CD4-positive, alpha-beta T cell treated with Interleukin-10 for 1 hour (primary cell): Measurements from ENCODE around the gene GPT2.

Experiments
- DNase-seq: peaks from one replicate; pipeline ENCODE4 v3.0.0-alpha.2; 2020

Gene GPT2, protein sequence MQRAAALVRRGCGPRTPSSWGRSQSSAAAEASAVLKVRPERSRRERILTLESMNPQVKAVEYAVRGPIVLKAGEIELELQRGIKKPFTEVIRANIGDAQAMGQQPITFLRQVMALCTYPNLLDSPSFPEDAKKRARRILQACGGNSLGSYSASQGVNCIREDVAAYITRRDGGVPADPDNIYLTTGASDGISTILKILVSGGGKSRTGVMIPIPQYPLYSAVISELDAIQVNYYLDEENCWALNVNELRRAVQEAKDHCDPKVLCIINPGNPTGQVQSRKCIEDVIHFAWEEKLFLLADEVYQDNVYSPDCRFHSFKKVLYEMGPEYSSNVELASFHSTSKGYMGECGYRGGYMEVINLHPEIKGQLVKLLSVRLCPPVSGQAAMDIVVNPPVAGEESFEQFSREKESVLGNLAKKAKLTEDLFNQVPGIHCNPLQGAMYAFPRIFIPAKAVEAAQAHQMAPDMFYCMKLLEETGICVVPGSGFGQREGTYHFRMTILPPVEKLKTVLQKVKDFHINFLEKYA

DNA sequence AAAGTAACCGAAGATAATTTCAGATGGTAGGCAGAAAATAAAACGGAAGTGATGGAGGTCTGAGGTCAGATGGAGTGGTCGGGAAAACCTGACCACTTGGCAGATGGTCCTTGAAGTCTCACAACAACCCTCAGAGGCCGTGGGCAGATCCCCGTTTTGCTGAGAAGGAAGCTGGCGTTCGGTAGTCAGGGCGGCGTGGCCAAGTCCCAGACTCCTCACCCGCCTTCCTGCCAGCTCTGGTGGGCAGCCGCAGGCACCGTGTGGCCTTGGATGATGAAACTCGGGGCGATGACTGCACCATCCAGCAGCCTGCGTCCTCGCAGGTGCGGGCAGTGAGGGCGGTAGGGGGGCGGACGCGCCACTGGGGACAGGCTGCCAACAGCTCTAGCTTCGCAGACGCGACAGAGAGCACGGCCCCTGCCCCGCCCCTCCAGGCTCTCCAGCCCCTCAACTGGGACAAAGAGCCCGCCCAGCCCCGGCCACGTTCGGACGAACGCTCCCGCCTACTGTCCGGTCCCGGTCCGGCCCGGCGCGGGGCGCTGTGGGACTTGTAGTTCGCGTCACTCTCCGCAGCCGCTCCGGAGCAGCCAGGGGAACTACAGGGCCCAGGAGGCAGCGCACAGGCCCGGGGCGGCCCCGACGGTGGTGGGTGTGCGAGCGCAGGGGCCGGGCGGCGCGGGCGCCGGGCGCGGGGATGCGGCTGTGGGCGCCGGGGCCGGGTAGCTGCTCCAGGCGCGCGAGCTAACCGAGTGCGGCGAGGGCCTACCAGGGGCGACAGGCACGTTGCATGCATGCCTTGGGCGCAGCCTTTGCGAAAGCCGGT is at the start of gene GPT2:
TSS of gene GPT2 (plus strand) at position 673 of the 823 bp plus-strand sequence. CDS start 354 bp downstream, outside the sequence.
- peak; percentile 76 for DNase-seq

- DNase-seq = no peak
Observed at GRCh38 chr16:46836534-46837530, 47.3 kb upstream of the GPT2 start.

DNA sequence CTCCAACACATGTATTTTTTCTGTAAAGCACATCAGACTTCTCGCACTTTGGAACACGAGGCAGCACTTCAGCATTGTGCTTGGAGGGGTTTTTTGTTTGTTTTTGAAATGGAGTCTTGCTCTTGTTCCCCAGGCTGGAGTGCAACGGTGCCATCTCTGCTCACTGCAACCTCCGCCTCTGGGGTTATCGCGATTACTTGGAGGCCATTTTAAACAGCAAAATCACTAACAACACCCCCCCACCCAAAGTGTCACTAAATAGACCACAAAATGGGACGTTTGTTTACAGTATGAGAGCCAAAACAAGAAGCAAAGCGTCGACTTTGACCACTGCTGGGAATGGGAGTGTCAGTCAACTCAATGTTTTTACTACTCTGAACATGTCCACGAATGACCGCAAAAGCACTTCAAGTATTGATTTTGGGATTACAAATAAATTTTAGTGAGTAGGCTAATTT is 44.1 kb upstream of the GPT2 start:
- no peak for DNase-seq

- no peak for DNase-seq
Observed at GRCh38 chr16:46842192-46842895, 41.8 kb upstream of the GPT2 start.

- DNase-seq = no peak
Observed at GRCh38 chr16:46843898-46844642, 40.1 kb upstream of the GPT2 start.

GRCh38 chr16:46844771-46845170 is 39.4 kb upstream of the GPT2 start:
- no peak for DNase-seq

DNA sequence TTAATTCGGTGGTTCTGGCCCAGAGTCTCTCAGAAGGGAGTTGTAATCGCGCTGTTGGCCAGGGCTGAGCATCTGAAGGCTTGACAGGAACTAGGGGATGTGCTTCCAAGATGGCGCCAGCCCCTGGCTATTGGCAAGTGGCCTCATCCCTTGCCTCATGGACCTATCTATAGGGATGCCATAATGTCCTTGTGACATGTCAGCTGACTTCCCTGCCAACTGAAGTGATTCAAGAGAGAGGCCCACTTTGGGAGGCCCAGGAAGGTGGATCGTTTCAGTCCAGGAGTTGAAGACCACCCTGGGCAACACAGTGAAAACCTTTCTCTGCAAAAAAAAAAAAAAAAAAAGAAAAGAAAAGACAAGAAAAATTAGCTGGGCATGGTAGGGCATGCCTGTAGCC is 38.2 kb upstream of the GPT2 start:
- no peak for DNase-seq

DNA sequence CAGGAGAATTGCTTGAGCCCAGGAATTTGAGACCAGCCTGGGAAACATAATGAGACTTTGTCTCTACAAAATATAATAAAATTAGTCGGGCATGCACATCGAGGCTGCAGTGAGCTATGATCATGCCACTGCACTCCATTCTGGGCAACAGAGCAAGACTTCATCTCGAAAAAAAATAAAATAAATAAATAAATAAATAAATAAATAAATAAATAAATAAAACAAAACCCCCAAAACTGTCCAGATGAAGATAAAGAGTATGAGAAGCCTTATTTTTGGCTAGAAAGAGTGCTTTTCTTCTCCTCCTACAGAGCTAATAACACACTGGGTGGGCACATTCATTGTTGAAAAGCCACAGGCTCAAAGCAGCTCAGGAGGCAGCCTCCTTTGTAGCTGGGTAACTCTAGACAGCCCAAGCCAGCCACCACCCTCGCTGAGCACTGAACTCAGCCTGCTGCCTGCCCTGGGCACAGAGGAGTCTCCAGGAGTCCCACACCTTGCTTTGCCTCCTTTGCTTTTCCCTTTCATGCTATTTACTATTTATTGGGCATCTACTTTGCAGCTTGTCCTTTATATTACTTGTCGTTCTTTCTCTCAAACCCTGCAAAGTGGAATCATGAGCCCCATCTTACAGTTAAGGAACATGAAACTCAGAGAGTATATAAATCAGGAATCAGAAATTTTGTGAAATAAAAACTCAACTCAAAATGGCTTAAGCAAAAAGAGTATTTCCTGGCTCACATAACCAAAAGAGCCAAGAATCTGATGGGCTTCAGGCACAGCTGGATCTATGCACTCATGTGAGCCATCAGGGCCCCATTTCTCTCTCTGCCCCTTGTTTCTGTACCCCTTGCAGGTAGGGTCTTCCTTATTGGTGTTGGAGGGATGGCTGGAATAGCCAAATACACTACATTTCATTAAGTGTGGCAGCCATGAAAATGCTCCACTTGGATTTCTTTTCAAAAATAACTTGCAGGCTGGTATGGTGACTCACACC is 35.1 kb upstream of the GPT2 start:
- no peak for DNase-seq

DNA sequence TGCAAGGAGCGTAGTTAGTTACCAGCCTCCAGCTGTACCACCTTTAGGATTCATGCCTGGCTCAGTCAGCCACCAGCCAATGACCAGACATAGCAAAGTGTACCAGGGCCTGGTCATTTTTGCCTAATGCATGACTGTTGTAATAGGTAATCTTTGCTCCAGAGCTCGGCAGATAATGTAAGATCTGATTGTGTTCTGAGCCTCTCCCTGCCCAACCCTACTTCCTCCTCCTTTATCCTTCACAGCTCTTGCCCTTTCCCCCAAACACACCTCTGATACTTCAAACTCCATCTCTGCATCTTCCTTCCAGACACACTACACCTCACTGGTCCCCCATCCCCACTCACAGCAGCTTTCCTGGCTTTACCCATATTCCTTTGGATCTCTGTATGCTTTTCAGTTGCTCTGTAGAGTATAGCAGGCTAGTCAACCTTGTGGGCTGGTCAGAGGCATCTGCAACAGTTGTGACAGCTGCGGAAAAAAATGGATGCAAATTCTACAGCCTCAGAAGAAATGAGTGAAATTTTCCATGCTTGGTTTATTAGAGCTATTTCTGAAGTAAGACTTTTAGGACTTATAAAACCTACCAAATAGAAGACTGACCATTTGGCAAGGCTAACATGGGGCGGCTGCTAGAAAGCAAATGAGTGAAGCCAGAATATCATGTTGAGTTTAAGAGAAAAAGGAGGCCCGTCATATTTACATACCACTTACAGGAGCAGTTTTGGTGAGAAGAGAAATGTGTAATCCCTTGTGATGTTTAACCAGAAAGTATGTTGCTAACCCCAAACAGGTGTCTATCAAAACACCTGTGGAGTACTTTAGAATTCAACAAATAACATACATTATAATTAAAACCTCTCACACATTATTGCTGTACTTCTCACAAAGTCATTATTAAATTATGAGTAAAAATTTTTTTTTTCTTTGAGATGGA is 33.3 kb upstream of the GPT2 start:
- DNase-seq = no peak

DNA sequence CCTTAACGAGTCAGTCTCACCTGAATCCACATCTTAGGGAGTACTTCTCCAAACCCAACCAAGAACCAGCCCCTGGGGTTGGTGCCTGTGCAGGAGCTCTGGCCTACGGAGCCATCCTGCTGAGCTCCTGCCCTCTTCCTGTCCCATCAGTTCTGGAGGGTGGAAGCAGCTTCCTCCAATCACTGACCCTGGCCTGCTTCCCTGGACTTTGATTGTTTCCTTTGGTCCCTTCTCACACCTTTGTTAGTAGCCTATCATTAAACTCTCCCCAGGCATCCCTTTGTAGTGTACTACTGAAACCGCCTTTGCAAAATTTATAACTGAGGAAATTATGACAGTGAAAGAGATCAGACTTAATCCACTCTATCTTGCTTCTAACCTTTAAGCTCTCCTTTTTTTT is 32.0 kb upstream of the GPT2 start:
- no peak for DNase-seq

- DNase-seq = peak; percentile 63
Observed at GRCh38 chr16:46853713-46854443, 30.3 kb upstream of the GPT2 start.

DNA sequence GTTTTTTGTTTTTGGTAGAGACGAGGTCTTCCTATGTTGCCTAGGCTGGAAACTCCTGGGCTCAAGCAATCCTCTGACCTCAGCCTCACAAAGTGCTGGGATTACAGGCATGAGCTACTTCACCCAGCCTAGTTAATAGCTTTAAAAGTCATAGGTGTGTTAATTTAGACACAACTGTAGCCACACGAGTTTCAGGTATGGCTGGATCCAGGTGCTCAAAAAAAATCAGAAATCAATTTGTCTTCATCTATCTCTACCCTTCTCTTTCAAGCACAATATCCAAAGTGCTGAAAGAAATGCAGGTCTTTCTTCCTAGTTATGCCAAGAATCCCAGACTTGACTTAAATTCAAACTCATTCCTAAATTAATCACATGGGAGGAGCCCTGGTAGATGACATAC is 29.3 kb upstream of the GPT2 start:
- DNase-seq = no peak

DNA sequence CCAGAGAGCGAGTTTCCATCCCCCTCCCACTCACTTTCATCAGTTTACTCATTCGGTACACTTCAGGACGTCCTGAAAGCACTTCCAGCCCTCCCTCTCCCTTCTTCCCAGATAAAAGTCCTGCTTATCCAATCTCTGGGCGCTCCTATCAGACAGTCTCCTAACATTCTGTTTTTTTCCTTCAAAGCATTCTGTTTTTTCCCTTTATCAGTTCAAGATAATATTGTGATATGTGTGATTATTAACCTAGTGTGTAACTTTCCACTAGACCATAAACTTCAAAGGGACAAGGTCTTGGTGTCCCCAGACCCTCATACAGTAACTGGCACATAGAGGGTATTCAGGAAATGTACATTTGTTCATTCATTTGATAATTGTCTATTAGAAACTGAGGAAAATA is 28.8 kb upstream of the GPT2 start:
- DNase-seq = no peak

- DNase-seq = no peak
Observed at GRCh38 chr16:46857368-46857945, 26.7 kb upstream of the GPT2 start.

DNA sequence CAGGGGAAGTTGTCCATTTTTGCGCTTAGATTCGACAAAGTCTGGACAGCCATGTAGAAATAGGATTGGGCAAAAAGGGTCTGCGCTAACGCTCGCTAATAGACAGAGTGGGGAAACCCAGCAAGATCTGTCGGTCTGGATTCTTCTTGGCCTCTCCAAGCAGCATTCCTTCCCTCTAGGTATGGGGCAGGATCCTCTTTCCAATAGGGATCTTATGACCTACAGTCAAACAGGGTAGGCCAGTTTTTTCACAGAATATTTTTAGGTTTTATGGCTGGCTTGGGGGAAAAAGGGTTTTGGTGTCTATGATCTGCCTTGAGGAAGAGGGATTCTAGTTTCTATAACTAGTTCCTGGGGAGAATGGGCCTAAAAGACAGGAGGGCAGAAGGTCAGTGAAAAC is 26.0 kb upstream of the GPT2 start:
- DNase-seq = no peak

GRCh38 chr16:46859719-46860152 is 24.4 kb upstream of the GPT2 start:
- DNase-seq = no peak
